SK-N-SH treated with all-trans-retinoic acid at 6 μM for 48 hours (cell line): ENCODE data around the gene SLC22A5.

Experiments
- ARNTL ChIP-seq: fragments of 450-650 bp; formaldehyde crosslinking; IDR thresholded peaks from 2 replicates; pipeline ENCODE4 v1.5.0; 2020; ENCODE audit warnings: low read depth, mild to moderate bottlenecking, moderate library complexity, borderline replicate concordance
- CSDC2 ChIP-seq: fragments of 250-450 bp; sonication (Bioruptor Pico); IDR thresholded peaks from 2 replicates; pipeline ENCODE4 v1.5.0; 2020; ENCODE audit warnings: mild to moderate bottlenecking, moderate library complexity
- RARB ChIP-seq: fragments of 250-450 bp; sonication (Bioruptor Pico); IDR thresholded peaks from 2 replicates; pipeline ENCODE4 v1.8.0; 2021; ENCODE audit warnings: mild to moderate bottlenecking, moderate library complexity
- SNAI2 ChIP-seq: fragments of 250-450 bp; sonication (Bioruptor Pico); IDR thresholded peaks from 2 replicates; pipeline ENCODE4 v1.5.0; 2020; ENCODE audit warnings: mild to moderate bottlenecking, moderate library complexity
- TOX ChIP-seq: fragments of 250-450 bp; sonication (Bioruptor Pico); IDR thresholded peaks from 2 replicates; pipeline ENCODE4 v1.8.0; 2021; ENCODE audit warnings: mild to moderate bottlenecking, moderate library complexity, borderline replicate concordance
- TSHZ2 ChIP-seq: fragments of 250-450 bp; sonication (Bioruptor Pico); IDR thresholded peaks from 2 replicates; pipeline ENCODE4 v1.5.0; 2020; ENCODE audit warnings: mild to moderate bottlenecking, moderate library complexity
- ZC3H10 ChIP-seq: fragments of 250-450 bp; sonication (Bioruptor Pico); IDR thresholded peaks from 2 replicates; pipeline ENCODE4 v1.5.1; 2021; ENCODE audit warnings: mild to moderate bottlenecking, moderate library complexity
- ZFP3 ChIP-seq: fragments of 250-450 bp; sonication (Bioruptor Pico); IDR thresholded peaks from 2 replicates; pipeline ENCODE4 v1.5.0; 2020; ENCODE audit warnings: mild to moderate bottlenecking, moderate library complexity
- ZFP30 ChIP-seq: fragments of 450-650 bp; formaldehyde crosslinking; IDR thresholded peaks from 2 replicates; pipeline ENCODE4 v1.5.0; 2022; ENCODE audit warnings: mild to moderate bottlenecking, moderate library complexity
- ZNF8 ChIP-seq: fragments of 450-650 bp; formaldehyde crosslinking; IDR thresholded peaks from 2 replicates; pipeline ENCODE4 v1.5.0; 2020; ENCODE audit warnings: mild to moderate bottlenecking, moderate library complexity
- TF ChIP-seq, protein P1 (sequence below): fragments of 250-450 bp; sonication (Bioruptor Pico); IDR thresholded peaks from 2 replicates; pipeline ENCODE4 v1.5.1; 2020; ENCODE audit warnings: low read depth, mild to moderate bottlenecking, moderate library complexity

DNA sequence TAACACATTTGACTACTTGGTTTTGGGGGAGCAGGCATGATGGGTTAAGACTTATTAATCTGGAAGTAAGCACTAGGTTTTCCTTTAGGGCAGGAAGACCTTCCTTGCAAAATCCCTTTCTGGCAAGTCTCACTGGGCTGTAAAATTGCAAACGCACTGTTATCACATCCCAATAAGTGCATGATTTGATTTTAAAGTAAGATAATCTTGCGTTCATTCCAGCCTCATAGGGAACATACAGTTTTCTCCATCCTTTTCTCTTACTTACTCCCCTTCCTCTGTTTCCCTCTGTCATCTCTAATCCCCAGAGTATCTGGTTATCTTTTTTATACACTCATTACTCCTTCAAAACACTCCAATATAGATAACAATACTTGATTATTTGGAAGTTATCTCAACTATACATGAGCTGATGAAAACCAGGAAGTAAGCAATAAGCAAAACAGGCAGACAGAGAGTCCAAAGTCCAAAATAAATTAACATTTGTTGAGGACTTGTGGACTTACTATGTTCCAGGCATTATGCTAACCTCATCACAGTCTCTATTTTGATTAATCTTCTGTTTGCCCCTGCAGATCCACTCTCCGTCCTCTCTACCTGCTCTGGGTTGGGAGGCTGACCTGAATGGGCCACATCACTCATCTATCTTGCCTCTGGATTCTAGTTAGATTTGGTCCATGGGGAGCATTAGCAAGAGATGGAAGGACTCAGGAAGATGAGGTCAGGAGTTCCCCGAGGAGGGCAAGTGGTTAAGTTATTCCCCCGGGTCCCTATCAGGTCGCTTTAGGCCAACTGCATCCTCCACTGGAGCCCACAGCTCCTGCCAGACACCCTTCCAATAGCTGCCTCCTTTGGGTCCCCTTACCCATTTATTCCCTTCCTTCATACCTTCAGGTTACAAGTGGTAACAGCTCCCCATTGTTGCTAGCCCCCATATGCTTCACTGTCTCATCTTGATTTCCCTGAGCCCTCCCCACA is 60.2 kb downstream of the SLC22A5 start:
- TF ChIP-seq TOX (CRISPR knock-in tag) (no peak), TSHZ2 (CRISPR knock-in tag) (no peak), ZFP3 (no peak), ARNTL (CRISPR knock-in tag) (no peak), RARB (CRISPR knock-in tag) (no peak), CSDC2 (no peak), ZC3H10 (CRISPR knock-in tag) (no peak), SNAI2 (no peak), ZNF8 (no peak), ZFP30 (CRISPR knock-in tag) (no peak)
- TF ChIP-seq, protein P1, sequence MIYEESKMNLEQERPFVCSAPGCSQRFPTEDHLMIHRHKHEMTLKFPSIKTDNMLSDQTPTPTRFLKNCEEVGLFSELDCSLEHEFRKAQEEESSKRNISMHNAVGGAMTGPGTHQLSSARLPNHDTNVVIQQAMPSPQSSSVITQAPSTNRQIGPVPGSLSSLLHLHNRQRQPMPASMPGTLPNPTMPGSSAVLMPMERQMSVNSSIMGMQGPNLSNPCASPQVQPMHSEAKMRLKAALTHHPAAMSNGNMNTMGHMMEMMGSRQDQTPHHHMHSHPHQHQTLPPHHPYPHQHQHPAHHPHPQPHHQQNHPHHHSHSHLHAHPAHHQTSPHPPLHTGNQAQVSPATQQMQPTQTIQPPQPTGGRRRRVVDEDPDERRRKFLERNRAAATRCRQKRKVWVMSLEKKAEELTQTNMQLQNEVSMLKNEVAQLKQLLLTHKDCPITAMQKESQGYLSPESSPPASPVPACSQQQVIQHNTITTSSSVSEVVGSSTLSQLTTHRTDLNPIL = no peak
